GM12878 (cell line): ENCODE measurements around the gene NIN. TPM values are rescaled to one million over a fixed set of nuclear protein-coding genes. Genes with fewer than 3 reads are reported as not detected.

Experiments used
- BMI1 ChIP-seq: fragments of 450-650 bp; IDR thresholded peaks from 2 replicates; pipeline ENCODE4 v1.6.1; 2016; ENCODE audit warnings: mild to moderate bottlenecking, moderate library complexity, borderline replicate concordance
- CHD4 ChIP-seq: fragments of 200-600 bp; sonication (generic); IDR thresholded peaks from 2 replicates; pipeline ENCODE4 v1.6.1; 2016; ENCODE audit warnings: mild to moderate bottlenecking
- FOXM1 ChIP-seq: IDR thresholded peaks from 2 replicates; pipeline ENCODE4 v1.6.1; 2012; ENCODE audit warnings: low read depth, mild to moderate bottlenecking, inconsistent platforms, low read length, moderate library complexity
- GABPA ChIP-seq: IDR thresholded peaks from 2 replicates; pipeline ENCODE4 v1.6.1; 2014; ENCODE audit warnings: antibody characterized with exemption, low read depth, mild to moderate bottlenecking, inconsistent platforms
- IRF3 ChIP-seq: fragments of 450-650 bp; IDR thresholded peaks from 2 replicates; pipeline ENCODE4 v1.6.1; 2014; ENCODE audit warnings: mild to moderate bottlenecking
- JUND ChIP-seq: IDR thresholded peaks from 2 replicates; pipeline ENCODE4 v1.6.1; 2012; ENCODE audit warnings: low read depth, mild to moderate bottlenecking, low read length, improper control_type of control experiment, moderate library complexity
- KDM1A ChIP-seq: fragments of 200-600 bp; sonication (generic); IDR thresholded peaks from 2 replicates; pipeline ENCODE4 v1.6.1; 2016; ENCODE audit warnings: borderline replicate concordance
- KLF5 ChIP-seq: fragments of 450-650 bp; IDR thresholded peaks from 2 replicates; pipeline ENCODE4 v1.6.1; 2014; ENCODE audit warnings: mild to moderate bottlenecking; ENCODE audit not compliant: partially characterized antibody
- MEF2B ChIP-seq: fragments of 450-650 bp; IDR thresholded peaks from 2 replicates; pipeline ENCODE4 v1.6.1; 2018; ENCODE audit warnings: mild to moderate bottlenecking, moderate library complexity; ENCODE audit not compliant: partially characterized antibody, poor library complexity, severe bottlenecking
- MTA2 ChIP-seq: fragments of 450-650 bp; IDR thresholded peaks from 2 replicates; pipeline ENCODE4 v1.6.1; 2016; ENCODE audit warnings: low read depth, mild to moderate bottlenecking, moderate library complexity
- MXI1 ChIP-seq: fragments of 150-350 bp; IDR thresholded peaks from 2 replicates; pipeline ENCODE4 v1.6.1; 2011; ENCODE audit warnings: low read depth, mild to moderate bottlenecking, inconsistent platforms, low read length, improper control_type of control experiment
- NR2C1 ChIP-seq: fragments of 450-650 bp; IDR thresholded peaks from 2 replicates; pipeline ENCODE4 v1.6.1; 2017; ENCODE audit warnings: antibody characterized with exemption, mild to moderate bottlenecking, moderate library complexity
- NRF1 ChIP-seq: conservative IDR thresholded peaks from 2 replicates; pipeline ENCODE4 v1.6.1; 2011; ENCODE audit warnings: mild to moderate bottlenecking, low read depth, low read length, improper control_type of control experiment
- PAX5 ChIP-seq: IDR thresholded peaks from 2 replicates; pipeline ENCODE4 v1.6.1; 2011; ENCODE audit warnings: low read depth, low read length, borderline replicate concordance
- POLR2AphosphoS5 ChIP-seq: IDR thresholded peaks from 2 replicates; pipeline ENCODE4 v1.6.1; 2011; ENCODE audit warnings: mild to moderate bottlenecking, low read length, inconsistent platforms
- RAD51 ChIP-seq: fragments of 450-650 bp; IDR thresholded peaks from 2 replicates; pipeline ENCODE4 v1.6.1; 2016; ENCODE audit warnings: moderate library complexity, mild to moderate bottlenecking, inconsistent platforms
- RBBP5 ChIP-seq: fragments of 200-600 bp; sonication (generic); conservative IDR thresholded peaks from 2 replicates; pipeline ENCODE4 v1.6.1; 2016
- RFX5 ChIP-seq: IDR thresholded peaks from 2 replicates; pipeline ENCODE4 v1.6.1; 2011; ENCODE audit warnings: low read depth, low read length, improper control_type of control experiment
- TCF7 ChIP-seq: IDR thresholded peaks from 2 replicates; pipeline ENCODE4 v1.6.1; 2014; ENCODE audit warnings: antibody characterized with exemption, borderline replicate concordance
- ZNF592 ChIP-seq: fragments of 450-650 bp; IDR thresholded peaks from 2 replicates; pipeline ENCODE4 v1.6.1; 2017; ENCODE audit warnings: mild to moderate bottlenecking, moderate library complexity
- polyA plus RNA-seq, 11 experiments: library from polyadenylated mRNA; depleted of rRNA in 4 of 11; unstranded in 6 of 11; stranded (reverse) in 5 of 11; fragments of >200 nt; fragmentation: Nextera tagmentation in 4 of 11; fragmentation: Illumina TruSeq in 1 of 11; extraction: Ambion mirVana in 4 of 11; extraction: Trizol in 1 of 11; gene quantifications; 1 replicate in 1 of 11; 2 replicates in 10 of 11; pipeline versions ENCODE4 v1.2.1 to v1.2.3, GENCODE V29; 2011 to 2016; ENCODE audit warnings: inconsistent platforms in 2 of 11, missing spikeins in 2 of 11, low read depth in 1 of 11
- total RNA-seq, 4 experiments: library from RNA; depleted of rRNA in 3 of 4; stranded (reverse); fragments of >200 nt in 3 of 4; fragmentation: Illumina TruSeq in 1 of 4; extraction: Trizol in 1 of 4; gene quantifications; 2 replicates each; pipeline versions ENCODE4 v1.2.1 to v1.2.3, GENCODE V29; 2013 to 2021
- TF ChIP-seq, protein P1 (sequence below): fragments of 450-650 bp; IDR thresholded peaks from 2 replicates; pipeline ENCODE4 v1.6.1; 2017; ENCODE audit warnings: antibody characterized with exemption, mild to moderate bottlenecking, moderate library complexity

NIN gene
- total and polyA plus RNA-seq, 10 of the 15 experiments (the other 5 are each of a cell fraction or from before 2014, with no cell fraction given), result 16.2 to 135 (median 70.3) TPM

DNA sequence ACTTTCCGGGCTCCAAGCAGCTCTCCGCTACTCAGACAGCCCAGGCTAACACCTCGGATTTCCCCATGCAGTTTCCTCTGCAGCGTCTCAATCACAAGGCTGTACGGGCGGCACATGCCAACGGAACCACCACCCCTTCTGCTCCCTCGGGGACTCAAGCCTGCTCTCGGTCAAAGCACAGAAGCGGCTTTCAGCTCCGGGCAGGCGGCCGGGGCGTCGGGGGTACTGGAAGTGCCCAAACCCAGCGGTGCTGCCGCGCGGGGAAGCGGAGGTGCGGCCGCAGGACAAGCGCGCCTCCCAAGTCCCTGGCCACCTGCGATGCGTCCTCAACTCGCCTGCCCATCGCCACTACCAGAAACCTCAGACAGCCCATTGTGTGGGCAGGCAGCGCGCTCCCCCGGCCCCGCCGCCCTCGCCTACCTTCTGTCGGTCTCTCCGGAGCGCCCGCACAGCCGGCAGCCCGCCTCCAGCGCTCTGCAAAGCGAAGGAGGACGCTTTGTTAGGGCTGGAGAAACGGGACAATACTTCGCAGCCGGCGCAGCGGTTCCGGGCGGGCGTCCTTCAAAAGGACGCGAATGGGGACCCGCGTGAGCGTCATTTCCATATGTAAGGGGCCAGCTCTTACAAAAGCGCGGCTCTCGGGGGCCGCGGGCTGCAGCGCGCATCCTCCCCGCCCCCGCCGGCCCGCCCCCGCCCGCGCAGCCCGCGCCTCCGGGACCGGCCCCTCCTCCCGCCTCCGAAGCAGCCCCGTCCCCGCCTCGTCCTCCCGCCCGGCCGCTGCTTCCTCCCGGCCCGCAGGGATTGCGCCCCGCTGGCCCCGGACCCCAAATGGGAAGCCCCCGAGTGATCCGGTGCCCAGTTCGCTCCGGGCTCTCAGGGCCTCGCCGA lies 674 bp downstream of the NIN start (continued):
- TF ChIP-seq IRF3, result no peak
- no peak for TF ChIP-seq FOXM1
- no peak for TF ChIP-seq KLF5
- TF ChIP-seq RBBP5, result no peak
- no peak for TF ChIP-seq TCF7
- no peak for TF ChIP-seq NRF1
- TF ChIP-seq MTA2, result no peak
- no peak for TF ChIP-seq JUND
- no peak for TF ChIP-seq POLR2AphosphoS5
- TF ChIP-seq KDM1A, result no peak
- no peak for TF ChIP-seq CHD4
- no peak for TF ChIP-seq BMI1
- no peak for TF ChIP-seq NR2C1
- no peak for TF ChIP-seq ZNF592
- TF ChIP-seq MXI1, result no peak; the same call in 1 of the 2 replicates
- no peak for TF ChIP-seq RFX5
- TF ChIP-seq, protein P1, sequence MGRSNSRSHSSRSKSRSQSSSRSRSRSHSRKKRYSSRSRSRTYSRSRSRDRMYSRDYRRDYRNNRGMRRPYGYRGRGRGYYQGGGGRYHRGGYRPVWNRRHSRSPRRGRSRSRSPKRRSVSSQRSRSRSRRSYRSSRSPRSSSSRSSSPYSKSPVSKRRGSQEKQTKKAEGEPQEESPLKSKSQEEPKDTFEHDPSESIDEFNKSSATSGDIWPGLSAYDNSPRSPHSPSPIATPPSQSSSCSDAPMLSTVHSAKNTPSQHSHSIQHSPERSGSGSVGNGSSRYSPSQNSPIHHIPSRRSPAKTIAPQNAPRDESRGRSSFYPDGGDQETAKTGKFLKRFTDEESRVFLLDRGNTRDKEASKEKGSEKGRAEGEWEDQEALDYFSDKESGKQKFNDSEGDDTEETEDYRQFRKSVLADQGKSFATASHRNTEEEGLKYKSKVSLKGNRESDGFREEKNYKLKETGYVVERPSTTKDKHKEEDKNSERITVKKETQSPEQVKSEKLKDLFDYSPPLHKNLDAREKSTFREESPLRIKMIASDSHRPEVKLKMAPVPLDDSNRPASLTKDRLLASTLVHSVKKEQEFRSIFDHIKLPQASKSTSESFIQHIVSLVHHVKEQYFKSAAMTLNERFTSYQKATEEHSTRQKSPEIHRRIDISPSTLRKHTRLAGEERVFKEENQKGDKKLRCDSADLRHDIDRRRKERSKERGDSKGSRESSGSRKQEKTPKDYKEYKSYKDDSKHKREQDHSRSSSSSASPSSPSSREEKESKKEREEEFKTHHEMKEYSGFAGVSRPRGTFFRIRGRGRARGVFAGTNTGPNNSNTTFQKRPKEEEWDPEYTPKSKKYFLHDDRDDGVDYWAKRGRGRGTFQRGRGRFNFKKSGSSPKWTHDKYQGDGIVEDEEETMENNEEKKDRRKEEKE, result no peak
- TF ChIP-seq RAD51, result no peak
- no peak for TF ChIP-seq PAX5
- TF ChIP-seq GABPA, result no peak
- TF ChIP-seq MEF2B, result peak; percentile 46
